HG02623 (cell line): ENCODE data around the gene CDC42BPA.
"Not testable (repeated sequence)": the region's sequence is repeated elsewhere in the genome, so short reads cannot be mapped to it uniquely, and the experiment has no call there.

Source experiments
- ATAC-seq: cut with Tn5 transposase; IDR thresholded peaks from one replicate; pipeline ENCODE4 v1.9.1; 2021; ENCODE audit warnings: moderate library complexity; ENCODE audit not compliant: unreplicated experiment

Gene CDC42BPA

DNA sequence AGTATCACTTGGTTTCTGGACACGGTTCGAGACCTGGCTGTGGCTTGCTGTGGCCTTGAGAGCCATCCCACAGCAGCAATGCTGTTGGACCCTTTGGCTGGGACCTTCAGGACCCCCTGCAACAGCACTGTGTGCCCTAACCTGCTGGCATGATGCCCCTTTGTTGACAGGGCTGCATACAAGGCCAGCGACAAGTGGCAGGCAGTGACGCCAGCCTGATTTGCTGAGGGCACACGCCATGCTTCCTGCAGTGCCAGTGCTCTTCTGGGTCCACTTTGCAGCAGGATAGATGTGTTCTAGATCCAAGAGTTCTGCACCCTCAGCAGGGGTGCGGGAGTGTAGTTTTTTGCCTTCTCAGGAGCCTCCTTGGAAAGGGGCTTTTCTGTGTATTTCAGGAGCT is 345.4 kb downstream of the CDC42BPA start:
- ATAC-seq: no peak

DNA sequence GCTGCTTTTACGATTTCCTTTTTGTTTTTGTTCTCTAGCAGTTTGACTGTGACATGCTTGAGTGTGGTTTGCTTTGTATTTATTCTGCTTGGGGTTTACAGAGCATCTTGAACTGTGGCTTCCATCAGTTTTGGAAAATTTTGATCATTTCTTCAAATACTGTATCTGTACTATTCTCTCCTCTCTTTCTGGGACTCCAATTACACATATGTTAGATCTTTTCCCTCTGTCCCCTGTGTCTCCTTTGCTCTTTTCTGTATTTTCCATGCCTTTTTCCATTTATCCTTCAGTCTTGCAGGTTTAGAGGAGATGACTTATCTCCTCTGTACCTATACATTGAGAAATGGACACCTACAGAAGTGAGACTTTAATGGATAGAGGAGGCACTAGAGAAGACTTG is 346.5 kb downstream of the CDC42BPA start:
- no peak for ATAC-seq

DNA sequence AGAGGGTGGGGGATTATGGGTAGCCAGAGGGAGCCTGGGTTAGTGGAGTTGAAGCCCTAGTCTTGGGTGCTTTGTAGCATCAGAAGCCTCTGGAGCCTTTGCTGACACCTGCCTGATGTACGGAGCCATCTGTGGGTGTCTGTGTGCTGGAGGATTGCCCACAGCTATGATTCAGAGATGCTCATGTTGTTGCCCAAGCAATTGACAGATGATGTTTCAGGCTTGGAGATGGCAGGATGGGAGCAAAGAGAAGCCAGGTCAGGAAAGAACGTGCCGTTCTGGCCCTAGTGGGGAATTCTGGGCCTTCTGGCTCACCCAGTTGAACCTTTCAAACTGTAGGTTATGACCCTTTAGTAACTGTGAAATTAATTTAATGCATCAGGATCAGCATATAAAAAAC is 350.6 kb downstream of the CDC42BPA start:
- ATAC-seq: no peak

DNA sequence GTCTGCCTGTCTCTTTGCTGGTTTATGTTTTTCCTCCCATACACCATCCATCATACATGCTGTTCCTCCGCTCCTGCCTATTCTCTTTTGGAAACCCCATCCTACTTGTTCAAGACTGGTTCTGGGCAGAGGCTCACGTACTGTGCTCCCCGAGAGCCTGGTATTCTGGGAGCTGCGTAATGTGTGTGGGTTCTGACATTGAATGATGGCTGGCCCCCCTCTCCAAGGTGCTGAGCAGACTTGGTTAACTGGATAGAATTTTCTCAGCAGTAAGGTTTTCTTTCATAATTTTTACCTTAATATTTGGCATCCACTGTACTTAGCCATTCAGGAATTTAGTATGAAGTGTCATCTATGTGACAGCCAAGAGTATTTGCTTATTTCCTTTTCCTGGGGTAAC is 351.6 kb downstream of the CDC42BPA start:
- ATAC-seq: no peak

DNA sequence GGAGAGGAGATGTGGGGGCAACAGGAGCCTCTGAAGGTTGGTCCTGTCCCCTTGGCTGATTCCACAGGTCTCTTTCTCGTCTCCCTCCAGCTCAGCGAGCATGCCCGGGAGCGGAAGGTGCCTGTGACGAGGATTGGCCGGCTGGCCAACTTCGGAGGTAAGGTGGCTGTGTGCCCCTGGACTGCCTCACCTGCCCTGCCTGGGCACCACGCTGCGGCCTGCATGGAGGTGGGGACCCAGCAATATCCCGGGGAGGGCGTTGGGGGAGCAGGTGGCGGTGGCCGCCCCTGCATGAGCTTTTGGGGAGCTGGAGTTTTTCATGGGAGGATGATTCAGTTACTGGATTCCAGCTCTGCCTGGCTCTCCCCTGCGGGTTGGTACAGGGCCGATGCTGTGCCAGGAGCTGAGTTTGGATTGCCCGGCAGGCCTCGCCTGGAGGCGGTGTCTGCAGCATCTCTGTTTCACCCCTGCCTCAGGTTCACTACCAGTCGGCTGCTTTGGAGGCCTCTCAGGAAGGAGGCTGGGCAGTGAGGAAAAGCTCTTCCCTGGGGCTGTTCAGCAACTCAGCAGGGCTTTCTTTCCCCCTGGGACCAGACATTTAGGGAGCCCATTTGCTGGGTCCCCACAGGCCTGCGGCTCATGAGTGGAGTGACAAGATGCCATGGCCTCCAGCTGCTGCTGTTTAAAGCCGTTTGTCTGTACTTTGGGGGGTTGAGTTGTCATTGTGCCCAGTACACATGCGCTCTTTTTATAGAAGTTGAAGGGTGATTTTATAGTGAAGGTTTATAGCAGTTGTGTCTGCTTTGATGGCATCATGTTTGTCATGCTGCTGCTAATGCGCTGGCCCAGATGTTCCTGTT is 352.5 kb downstream of the CDC42BPA start:
- ATAC-seq: no peak

DNA sequence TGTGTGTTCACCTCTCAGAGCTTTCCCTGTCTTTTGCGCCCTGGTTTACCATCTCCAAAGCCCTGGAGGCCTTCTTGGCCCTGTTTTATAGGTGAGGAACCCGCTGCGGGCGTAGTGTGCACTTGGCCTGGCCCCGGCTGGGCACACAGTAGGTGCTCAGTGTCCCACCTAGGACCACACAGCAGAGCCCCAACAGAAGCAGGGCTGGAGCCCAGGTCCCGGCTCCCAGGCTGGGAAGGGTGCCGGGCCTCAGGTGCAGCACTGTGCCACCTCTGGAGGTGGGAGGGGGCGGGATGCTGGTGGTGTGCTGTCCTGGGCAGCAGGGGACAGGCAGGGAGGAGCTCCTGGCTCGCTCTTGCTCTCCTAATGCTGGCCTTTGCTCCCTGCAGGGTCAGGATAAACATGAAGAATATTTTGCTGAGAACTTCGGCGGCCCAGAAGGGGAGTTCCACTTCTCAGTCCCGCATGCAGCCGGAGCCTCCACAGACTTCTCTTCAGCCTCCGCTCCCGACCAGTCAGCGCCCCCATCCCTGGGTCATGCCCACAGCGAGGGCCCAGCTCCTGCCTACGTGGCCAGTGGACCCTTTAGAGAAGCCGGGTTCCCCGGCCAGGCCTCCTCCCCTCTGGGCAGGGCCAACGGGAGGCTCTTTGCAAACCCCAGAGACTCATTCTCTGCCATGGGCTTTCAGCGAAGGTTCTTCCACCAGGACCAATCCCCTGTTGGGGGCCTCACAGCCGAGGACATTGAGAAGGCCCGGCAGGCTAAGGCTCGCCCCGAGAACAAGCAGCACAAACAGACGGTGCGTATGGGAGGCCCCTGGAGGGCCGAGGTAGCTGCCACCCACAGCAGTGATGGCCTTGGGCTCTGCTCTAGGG is 353.4 kb downstream of the CDC42BPA start:
- ATAC-seq: no peak

DNA sequence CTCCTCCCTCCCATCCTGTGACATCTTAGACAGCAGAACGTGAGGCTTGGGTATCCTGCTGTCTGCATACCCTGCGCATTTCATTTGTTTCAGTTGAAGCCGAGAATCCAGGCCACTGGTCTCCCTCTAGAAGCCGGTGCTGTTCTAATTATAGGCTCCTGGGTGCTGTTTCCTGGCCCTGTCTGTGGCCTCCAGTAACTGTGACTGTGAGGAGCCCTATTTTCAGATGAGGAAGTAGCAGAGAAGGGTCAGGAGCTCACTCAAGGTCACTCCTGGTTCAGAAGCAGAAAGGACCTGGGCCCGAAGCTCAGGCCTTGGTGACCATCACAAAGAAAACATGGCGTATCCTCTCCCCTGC is 354.2 kb downstream of the CDC42BPA start:
- no peak for ATAC-seq

DNA sequence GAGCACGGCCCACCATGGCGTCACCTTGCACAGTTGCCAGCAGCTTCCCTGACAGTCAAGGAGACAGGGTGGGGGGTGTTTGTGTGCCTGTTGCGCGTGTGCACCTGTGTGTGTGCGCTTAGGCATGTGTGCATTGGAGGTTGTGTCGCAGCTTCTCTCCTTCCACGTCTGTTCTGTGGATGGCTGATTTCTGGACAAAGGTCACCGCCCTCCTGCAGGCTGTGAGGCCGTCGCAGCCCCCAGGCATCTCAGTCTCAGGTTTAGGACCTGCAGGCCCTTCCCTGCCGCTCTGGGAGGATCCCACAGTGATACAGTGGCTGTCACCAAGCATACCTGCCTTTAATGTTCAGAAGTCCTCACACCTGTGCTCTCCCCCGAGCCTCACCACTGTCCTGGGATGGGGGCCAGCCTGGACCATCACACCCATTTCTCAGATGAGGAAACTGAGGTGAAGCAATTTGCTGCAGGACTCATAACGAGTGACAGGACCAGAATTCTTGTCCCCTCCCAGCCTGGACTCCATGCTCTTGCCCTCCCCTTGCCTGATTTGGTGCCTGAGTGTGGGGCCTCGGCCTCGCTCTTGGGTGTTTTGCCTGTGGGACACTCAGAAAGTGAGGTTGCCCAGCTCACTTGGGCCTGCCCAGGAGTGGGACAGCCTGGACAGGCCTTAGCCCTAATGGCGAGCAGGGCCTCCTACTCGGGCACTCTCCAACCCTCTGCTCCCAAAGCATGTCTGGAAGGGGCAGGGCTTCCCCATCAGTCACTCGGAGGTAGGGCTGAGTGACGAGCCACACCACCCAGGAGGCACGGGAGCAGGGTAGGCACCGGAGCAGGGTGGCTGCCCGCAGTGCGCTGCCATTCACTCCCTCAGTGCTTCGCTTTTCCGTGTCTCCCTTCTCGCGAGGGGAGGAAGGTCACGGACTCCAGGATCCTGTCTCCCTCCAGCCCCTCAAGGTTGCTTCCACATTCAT is 355.6 kb downstream of the CDC42BPA start:
- no peak for ATAC-seq

DNA sequence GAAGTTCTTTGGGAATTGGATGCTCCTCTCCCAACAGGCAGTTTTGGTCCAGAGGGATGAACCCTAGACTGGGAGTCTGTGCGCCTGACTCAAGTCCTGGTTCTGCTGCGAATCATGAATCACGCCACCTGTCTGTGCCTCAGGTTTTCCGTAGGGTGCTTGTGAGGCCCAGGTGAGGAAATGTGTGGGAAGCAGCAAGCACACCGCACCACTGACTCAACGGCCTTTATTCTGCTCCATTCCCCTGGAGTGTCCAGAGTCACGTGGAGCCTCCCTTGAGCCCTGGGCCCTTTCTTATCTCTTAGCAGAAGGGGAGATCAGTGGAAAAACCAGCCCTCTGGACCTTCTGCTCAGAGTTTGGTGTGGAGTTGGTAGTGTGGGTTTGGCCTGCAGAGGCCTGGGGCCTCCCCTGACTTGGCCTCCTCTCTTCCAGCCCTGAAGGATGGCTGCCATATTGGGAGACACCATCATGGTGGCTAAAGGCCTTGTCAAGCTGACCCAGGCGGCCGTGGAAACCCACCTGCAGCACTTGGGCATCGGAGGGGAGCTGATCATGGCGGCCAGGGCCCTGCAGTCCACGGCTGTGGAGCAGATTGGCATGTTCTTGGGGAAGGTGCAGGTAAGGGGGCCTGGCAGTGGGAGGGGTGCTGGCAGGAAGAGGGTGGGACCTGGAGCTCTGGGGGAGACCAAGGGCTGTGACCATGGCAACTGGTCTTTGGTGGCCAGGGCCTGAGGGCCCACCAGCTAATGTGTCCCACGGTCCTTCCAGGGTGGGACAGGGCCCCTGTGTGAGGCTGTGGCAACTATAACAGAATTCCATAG is 357.1 kb downstream of the CDC42BPA start:
- no peak for ATAC-seq

DNA sequence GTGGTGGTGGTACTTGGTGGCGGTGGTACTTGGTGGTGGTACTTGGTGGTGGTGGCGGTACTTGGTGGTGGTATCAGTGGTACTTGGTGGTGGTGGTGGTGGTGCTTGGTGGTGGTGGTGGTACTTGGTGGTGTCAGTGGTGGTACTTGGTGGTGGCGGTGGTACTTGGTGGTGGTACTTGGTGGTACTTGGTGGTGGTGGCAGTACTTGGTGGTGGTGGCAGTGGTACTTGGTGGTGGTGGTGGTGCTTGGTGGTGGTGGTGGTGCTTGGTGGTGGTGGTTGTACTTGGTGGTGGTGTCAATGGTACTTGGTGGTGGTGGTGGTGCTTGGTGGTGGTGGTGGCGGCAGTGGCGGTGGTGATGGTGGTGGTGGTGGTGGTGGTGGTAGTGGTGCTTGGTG is 358.0 kb downstream of the CDC42BPA start:
- no peak for ATAC-seq

DNA sequence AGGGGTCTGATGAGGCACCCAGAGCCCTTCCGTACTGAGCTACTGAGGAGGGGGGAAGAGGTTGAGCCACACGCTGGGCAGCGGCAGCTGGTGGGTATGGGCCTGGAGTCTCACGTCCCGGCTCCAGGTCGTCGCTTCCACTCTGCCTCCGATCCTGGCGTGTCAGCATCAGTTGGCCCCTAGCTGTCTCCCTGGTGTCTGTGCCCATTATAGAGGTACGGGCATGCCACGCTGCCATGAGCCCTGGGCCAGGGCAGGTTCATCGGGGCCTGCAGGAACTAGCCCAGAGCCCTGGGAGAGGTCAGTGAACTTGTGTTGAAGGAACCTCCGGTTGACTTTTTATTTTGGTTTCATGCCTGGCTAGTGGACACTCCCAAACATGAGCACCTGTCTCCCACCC is 360.0 kb downstream of the CDC42BPA start:
- ATAC-seq: no peak

DNA sequence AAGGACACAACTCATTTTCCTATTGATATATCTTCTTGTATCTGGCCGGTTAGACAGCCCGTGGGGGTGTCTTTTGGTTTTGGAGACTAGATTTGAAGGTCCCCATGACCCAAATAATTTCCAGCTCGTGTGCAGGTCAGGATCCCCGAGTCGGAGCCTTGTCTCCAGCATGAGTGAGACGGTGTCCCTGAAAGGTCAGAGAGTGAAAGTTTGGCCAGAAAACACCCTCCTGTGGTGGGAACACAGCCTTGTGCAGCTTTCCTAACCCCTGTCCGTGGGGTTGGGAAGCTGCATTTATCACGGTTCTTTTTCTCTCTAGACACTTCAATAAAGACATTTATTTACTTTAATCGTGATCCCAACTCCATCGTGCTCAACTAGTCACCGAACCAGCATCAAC is 360.6 kb downstream of the CDC42BPA start:
- no peak for ATAC-seq

DNA sequence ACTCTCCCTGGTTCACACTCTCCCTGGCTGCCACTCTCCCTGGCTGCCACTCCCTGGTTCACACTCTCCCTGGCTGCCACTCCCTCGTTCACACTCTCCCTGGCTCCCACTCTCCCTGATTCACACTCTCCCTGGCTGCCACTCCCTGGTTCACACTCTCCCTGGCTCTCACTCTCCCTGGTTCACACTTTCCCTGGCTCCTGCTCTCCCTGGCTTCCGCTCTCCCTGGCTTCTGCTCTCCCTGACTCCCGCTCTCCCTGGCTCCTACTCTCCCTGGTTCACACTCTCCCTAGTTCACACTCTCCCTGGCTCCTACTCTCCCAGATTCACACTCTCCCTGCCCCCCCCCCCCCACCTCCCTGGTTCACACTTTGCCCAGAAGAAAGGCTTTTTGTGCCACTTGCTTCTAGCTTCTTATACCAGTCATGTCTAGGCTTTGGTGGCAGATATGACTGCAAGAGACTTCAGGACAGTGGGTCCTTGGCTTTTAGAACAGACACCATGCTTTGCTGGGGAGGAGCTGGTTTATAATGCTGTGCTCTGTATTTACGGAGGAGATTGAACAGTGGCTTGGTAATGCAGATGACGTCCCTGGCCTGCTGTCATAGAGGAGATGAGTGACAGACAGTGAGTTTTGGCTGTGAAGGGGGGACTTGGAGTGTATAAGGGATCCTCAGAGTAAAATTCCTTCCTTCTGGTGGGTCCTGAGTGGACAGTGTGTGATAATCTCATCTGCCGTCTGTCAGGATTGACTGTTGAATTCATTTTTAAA is 361.2 kb downstream of the CDC42BPA start:
- no peak for ATAC-seq

DNA sequence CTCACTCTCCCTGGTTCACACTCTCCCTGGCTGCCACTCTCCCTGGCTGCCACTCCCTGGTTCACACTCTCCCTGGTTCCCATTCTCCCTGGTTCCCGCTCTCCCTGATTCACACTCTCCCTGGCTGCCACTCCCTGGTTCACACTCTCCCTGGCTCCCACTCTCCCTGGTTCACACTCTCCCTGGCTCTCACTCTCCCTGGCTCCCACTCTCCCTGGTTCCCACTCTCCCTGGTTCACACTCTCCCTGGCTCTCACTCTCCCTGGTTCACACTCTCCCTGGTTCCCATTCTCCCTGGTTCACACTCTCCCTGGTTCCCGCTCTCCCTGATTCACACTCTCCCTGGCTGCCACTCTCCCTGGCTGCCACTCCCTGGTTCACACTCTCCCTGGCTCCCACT is 362.4 kb downstream of the CDC42BPA start:
- ATAC-seq: not testable (repeated sequence)

DNA sequence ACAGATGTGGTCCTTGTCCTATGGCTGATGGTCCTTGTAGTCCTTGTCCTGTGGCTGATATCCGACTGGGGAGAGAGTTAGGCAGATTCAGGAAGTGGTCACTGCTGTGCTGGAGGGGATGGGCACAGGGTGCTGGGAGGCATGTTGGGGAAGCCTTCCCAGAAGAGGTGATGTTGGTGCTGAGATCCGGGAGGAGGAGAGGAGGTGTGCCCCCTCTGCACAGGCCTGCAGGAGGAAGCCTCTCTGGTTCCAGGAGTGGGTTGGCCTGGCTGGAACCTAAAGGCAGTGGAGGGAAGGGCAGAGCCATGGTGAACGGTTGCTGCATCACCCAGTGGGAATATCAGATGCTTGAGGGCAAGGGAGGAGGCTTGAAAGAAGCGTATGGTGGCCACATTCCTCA is 363.5 kb downstream of the CDC42BPA start:
- no peak for ATAC-seq

DNA sequence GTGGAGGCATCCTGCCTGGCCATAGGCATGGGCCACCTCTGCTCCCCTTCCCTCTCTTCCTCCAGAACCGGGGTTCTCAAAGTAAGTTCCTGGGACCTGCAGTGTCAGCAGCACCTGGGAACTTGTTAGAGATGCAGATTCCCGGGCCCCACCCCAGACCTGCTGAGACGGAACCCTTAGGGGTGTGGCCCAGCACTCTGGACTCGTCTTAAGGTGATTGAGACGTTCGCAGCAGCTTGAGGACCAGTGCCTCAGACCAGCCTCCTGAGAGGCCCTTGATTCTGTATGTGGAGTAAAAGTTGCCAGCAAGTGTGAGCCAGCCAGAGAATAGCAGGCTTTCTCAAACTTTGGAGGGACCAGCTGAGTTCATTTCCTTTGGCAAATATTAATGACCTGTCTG is 364.0 kb downstream of the CDC42BPA start:
- ATAC-seq: no peak

DNA sequence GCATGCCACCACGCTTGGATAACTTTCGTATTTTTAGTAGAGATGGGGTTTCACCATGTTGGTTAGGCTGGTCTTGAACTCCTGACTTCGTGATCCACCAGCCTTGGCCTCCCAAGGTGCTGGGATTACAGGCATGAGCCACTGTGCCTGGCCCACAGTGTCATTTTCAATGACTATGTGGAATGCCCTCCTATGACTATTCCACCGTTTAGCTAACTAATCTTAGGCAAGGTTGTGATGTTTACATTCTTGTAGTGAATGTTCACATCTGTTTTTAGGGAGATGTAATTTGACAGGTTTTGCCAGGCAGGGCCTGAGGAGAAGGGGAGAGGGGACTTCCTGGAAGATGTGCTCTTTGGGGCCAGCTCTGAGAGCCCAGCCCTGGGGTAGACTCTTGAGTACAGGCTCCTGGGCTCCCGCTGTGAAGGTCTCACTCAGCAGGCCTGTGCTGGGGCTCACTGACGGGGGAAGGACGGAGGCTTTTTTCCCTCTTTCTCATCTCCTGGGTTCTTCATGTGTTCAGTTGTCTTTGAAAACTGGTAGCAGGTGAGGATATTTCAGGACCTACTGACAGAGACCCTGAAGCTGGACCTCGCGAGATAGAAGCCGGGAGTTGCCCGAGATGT is 365.0 kb downstream of the CDC42BPA start:
- ATAC-seq: no peak

DNA sequence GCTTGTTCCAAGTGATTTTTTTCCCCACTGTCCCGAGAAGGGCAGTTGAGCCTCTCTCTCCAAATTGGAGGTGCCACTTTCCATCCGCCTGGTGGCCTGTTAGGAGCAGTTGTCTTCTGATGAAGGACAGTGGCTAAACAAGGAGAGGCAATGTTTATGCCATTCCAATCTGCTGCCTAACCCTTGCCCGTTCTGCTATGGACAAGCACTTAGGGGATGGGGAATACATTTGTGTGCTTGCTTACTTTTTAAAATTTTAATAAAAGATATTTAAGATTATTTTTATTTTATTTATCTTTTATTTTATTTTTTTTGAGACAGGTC is 366.2 kb downstream of the CDC42BPA start:
- ATAC-seq: no peak
